HL-60 (cell line): Measurements from ENCODE around the gene KATNB1.

ENCODE experiments used
- DNase-seq, 2 experiments: peaks; one replicate each; pipeline ENCODE4 v3.0.0-alpha.2; 2010 to 2020; ENCODE audit warnings: low read depth in 1 of 2, low spot score in 1 of 2
- H3K27ac ChIP-seq: fragments of 250-450 bp; sonication (Bioruptor Pico); replicated peaks from 2 replicates; pipeline ENCODE4 v1.5.1; 2020; ENCODE audit warnings: mild to moderate bottlenecking, moderate library complexity
- H3K27me3 ChIP-seq: fragments of 250-450 bp; sonication (Bioruptor Pico); 2 replicates; pipeline ENCODE4 v1.5.1; 2021; ENCODE audit warnings: mild to moderate bottlenecking, moderate library complexity; ENCODE audit not compliant: insufficient read depth, poor library complexity, severe bottlenecking
- H3K4me3 ChIP-seq: replicated peaks from 2 replicates; pipeline ENCODE4 v1.5.1; 2011; ENCODE audit warnings: mild to moderate bottlenecking, control low read depth, low read length; ENCODE audit not compliant: insufficient read depth
- GABPA ChIP-seq: IDR thresholded peaks from 2 replicates; pipeline ENCODE4 v1.6.1; 2012; ENCODE audit warnings: low read depth
- POLR2AphosphoS5 ChIP-seq: IDR thresholded peaks from 2 replicates; pipeline ENCODE4 v1.6.1; 2012; ENCODE audit warnings: low read depth
- SPI1 ChIP-seq: IDR thresholded peaks from 2 replicates; pipeline ENCODE4 v1.6.1; 2012; ENCODE audit warnings: low read depth, mild to moderate bottlenecking, borderline replicate concordance
- TF ChIP-seq, protein P1 (sequence below): IDR thresholded peaks from one replicate; pipeline ENCODE4 v1.5.1; 2011; ENCODE audit warnings: low read length, control low read depth, inconsistent platforms; ENCODE audit not compliant: insufficient read depth
- TF ChIP-seq, protein P2 (sequence below): IDR thresholded peaks from 2 replicates; pipeline ENCODE4 v1.6.1; 2012; ENCODE audit warnings: low read depth; ENCODE audit not compliant: insufficient replicate concordance

KATNB1 gene

GRCh38 chr16:57690782-57691471 lies 44.6 kb upstream of the KATNB1 start:
- TF ChIP-seq SPI1 (no peak), POLR2AphosphoS5 (no peak), GABPA (no peak)
- TF ChIP-seq, protein P1, sequence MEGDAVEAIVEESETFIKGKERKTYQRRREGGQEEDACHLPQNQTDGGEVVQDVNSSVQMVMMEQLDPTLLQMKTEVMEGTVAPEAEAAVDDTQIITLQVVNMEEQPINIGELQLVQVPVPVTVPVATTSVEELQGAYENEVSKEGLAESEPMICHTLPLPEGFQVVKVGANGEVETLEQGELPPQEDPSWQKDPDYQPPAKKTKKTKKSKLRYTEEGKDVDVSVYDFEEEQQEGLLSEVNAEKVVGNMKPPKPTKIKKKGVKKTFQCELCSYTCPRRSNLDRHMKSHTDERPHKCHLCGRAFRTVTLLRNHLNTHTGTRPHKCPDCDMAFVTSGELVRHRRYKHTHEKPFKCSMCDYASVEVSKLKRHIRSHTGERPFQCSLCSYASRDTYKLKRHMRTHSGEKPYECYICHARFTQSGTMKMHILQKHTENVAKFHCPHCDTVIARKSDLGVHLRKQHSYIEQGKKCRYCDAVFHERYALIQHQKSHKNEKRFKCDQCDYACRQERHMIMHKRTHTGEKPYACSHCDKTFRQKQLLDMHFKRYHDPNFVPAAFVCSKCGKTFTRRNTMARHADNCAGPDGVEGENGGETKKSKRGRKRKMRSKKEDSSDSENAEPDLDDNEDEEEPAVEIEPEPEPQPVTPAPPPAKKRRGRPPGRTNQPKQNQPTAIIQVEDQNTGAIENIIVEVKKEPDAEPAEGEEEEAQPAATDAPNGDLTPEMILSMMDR, result no peak
- TF ChIP-seq, protein P2, sequence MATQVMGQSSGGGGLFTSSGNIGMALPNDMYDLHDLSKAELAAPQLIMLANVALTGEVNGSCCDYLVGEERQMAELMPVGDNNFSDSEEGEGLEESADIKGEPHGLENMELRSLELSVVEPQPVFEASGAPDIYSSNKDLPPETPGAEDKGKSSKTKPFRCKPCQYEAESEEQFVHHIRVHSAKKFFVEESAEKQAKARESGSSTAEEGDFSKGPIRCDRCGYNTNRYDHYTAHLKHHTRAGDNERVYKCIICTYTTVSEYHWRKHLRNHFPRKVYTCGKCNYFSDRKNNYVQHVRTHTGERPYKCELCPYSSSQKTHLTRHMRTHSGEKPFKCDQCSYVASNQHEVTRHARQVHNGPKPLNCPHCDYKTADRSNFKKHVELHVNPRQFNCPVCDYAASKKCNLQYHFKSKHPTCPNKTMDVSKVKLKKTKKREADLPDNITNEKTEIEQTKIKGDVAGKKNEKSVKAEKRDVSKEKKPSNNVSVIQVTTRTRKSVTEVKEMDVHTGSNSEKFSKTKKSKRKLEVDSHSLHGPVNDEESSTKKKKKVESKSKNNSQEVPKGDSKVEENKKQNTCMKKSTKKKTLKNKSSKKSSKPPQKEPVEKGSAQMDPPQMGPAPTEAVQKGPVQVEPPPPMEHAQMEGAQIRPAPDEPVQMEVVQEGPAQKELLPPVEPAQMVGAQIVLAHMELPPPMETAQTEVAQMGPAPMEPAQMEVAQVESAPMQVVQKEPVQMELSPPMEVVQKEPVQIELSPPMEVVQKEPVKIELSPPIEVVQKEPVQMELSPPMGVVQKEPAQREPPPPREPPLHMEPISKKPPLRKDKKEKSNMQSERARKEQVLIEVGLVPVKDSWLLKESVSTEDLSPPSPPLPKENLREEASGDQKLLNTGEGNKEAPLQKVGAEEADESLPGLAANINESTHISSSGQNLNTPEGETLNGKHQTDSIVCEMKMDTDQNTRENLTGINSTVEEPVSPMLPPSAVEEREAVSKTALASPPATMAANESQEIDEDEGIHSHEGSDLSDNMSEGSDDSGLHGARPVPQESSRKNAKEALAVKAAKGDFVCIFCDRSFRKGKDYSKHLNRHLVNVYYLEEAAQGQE, result no peak
- H3K27me3 ChIP-seq, result no peaks in the 10 kb centered on the region
- peak; percentile 28 to 85 for DNase-seq
- no peak overlapping the region for H3K4me3 ChIP-seq
- H3K27ac ChIP-seq, result peak overlapping the region; percentile 78

GRCh38 chr16:57692636-57693035 lies 42.9 kb upstream of the KATNB1 start:
- Histone ChIP-seq H3K4me3 (no peak overlapping the region), H3K27me3 (no peaks in the 10 kb centered on the region), H3K27ac (no peak overlapping the region)
- DNase-seq, result no peak
- TF ChIP-seq, protein P1, result no peak

GRCh38 chr16:57693550-57693949 lies 42.0 kb upstream of the KATNB1 start:
- H3K4me3 ChIP-seq, result no peak overlapping the region
- DNase-seq, result no peak
- H3K27ac ChIP-seq, result no peak overlapping the region
- no peaks in the 10 kb centered on the region for H3K27me3 ChIP-seq
- TF ChIP-seq POLR2AphosphoS5 (no peak), GABPA (no peak), SPI1 (no peak)
- TF ChIP-seq, protein P1, result no peak
- TF ChIP-seq, protein P2, result no peak

GRCh38 chr16:57694231-57694724 lies 41.3 kb upstream of the KATNB1 start:
- Histone ChIP-seq H3K27ac (peak overlapping the region; percentile 97), H3K27me3 (no peaks in the 10 kb centered on the region), H3K4me3 (no peak overlapping the region)
- no peak for DNase-seq
- TF ChIP-seq, protein P2, result no peak
- TF ChIP-seq, protein P1, result no peak
- no peak for TF ChIP-seq POLR2AphosphoS5
- TF ChIP-seq SPI1, result no peak
- TF ChIP-seq GABPA, result no peak
